Glutamatergic neuron (in vitro differentiated cells): ENCODE results near the gene MAP3K9. TPM values are rescaled to one million over a fixed set of nuclear protein-coding genes. Genes with fewer than 3 reads are reported as not detected.
A peak's percentile ranks its signal among the peaks of the same experiment; 100 is the strongest.

Experiments
- DNase-seq: peaks from one replicate; pipeline ENCODE4 v3.0.0; 2022
- H3K27ac Mint-ChIP-seq: one replicate; pipeline ENCODE4 v1.8.0; 2020; ENCODE audit warnings: mild to moderate bottlenecking, mixed read lengths, inconsistent platforms; ENCODE audit not compliant: unreplicated experiment
- H3K27me3 Mint-ChIP-seq: one replicate; pipeline ENCODE4 v1.8.0; 2020; ENCODE audit warnings: mild to moderate bottlenecking, moderate library complexity, mixed read lengths, inconsistent platforms; ENCODE audit not compliant: unreplicated experiment
- H3K36me3 Mint-ChIP-seq: one replicate; pipeline ENCODE4 v1.8.0; 2020; ENCODE audit warnings: mild to moderate bottlenecking, mixed read lengths, inconsistent platforms; ENCODE audit not compliant: unreplicated experiment
- H3K4me1 Mint-ChIP-seq: one replicate; pipeline ENCODE4 v1.8.0; 2020; ENCODE audit warnings: mild to moderate bottlenecking, low read depth, mixed read lengths, inconsistent platforms; ENCODE audit not compliant: unreplicated experiment
- H3K4me3 Mint-ChIP-seq: one replicate; pipeline ENCODE4 v1.8.0; 2020; ENCODE audit warnings: mild to moderate bottlenecking, mixed read lengths, inconsistent platforms; ENCODE audit not compliant: unreplicated experiment
- H3K9me3 Mint-ChIP-seq: one replicate; pipeline ENCODE4 v1.8.0; 2020; ENCODE audit warnings: mild to moderate bottlenecking, moderate library complexity, mixed read lengths, inconsistent platforms; ENCODE audit not compliant: unreplicated experiment
- CTCF ChIP-seq: fragments of 200-600 bp; sonication (generic); IDR thresholded peaks from one replicate; pipeline ENCODE4 v1.5.0; 2021; ENCODE audit not compliant: partially characterized antibody, unreplicated experiment
- long read RNA-seq: library from polyadenylated mRNA; unstranded; transcript quantifications from one replicate; pipeline ENCODE4 v2.0.0, GENCODE V29; 2020; ENCODE audit not compliant: unreplicated experiment
- total RNA-seq: library from RNA; stranded (reverse); fragmentation: NEBNext Ultra II Directional; extraction: Animal tissue kit (Norgen Biotek cat#: 25700); gene quantifications from one replicate; pipeline ENCODE4 v1.2.1, GENCODE V29; 2021; ENCODE audit not compliant: unreplicated experiment

The MAP3K9 gene
- total RNA-seq: 20.0 TPM
- long read RNA-seq, partial matches to known transcripts: 0 of 3 reads
- long read RNA-seq, other reads (novel, unspliced or antisense): 3 of 3 reads

- Mint-ChIP-seq H3K27ac (peak within 1 kb of the TSS; percentile 90), H3K4me3 (peak within 1 kb of the TSS; percentile 85), H3K9me3 (no peaks in the 10 kb centered on the region), H3K27me3 (no peaks in the 10 kb centered on the region), H3K36me3 (no peaks in the 10 kb centered on the region), H3K4me1 (peaks cover 5% of the 10 kb centered on the region)
- peak; percentile 96 for DNase-seq
- no peak for TF ChIP-seq CTCF
Observed at GRCh38 chr14:70809225-70810219, at the start of gene MAP3K9. Gene MAP3K9 (minus strand): TSS chr14:70809513. CDS start chr14:70809171, 342 bp downstream.

- no peaks in the 10 kb centered on the region for H3K27me3 Mint-ChIP-seq
- H3K27ac Mint-ChIP-seq: no peak overlapping the region
- no peaks in the 10 kb centered on the region for H3K36me3 Mint-ChIP-seq
- H3K4me1 Mint-ChIP-seq: no peaks in the 10 kb centered on the region
- H3K4me3 Mint-ChIP-seq: no peak overlapping the region
- no peak for DNase-seq
- peaks cover 2% of the 10 kb centered on the region for H3K9me3 Mint-ChIP-seq
- TF ChIP-seq CTCF: no peak
Observed at GRCh38 chr14:70858641-70859040, 49.3 kb upstream of the MAP3K9 start.

GRCh38 chr14:70857496-70857890 is 48.2 kb upstream of the MAP3K9 start:
- H3K9me3 Mint-ChIP-seq: peaks cover 2% of the 10 kb centered on the region
- no peak for DNase-seq
- no peaks in the 10 kb centered on the region for H3K36me3 Mint-ChIP-seq
- no peak for TF ChIP-seq CTCF
- H3K4me1 Mint-ChIP-seq: no peaks in the 10 kb centered on the region
- no peak overlapping the region for H3K27ac Mint-ChIP-seq
- no peaks in the 10 kb centered on the region for H3K27me3 Mint-ChIP-seq
- H3K4me3 Mint-ChIP-seq: no peak overlapping the region

- no peak for DNase-seq
- H3K36me3 Mint-ChIP-seq: no peaks in the 10 kb centered on the region
- H3K9me3 Mint-ChIP-seq: peaks cover 2% of the 10 kb centered on the region
- H3K4me3 Mint-ChIP-seq: no peak overlapping the region
- no peak overlapping the region for H3K27ac Mint-ChIP-seq
- H3K4me1 Mint-ChIP-seq: no peaks in the 10 kb centered on the region
- H3K27me3 Mint-ChIP-seq: no peaks in the 10 kb centered on the region
- TF ChIP-seq CTCF: no peak
Observed at GRCh38 chr14:70856851-70857495, 47.7 kb upstream of the MAP3K9 start.
